NB4 (cell line): ENCODE results near the gene LAMA5.

Experiments used
- DNase-seq: peaks from one replicate; pipeline ENCODE4 v3.0.0; 2010; ENCODE audit warnings: low read depth
- H3K4me3 ChIP-seq: one replicate; pipeline ENCODE4 v1.5.1; 2011; ENCODE audit warnings: mild to moderate bottlenecking, low read depth, low read length, moderate library complexity
- MYC ChIP-seq: IDR thresholded peaks from 2 replicates; pipeline ENCODE4 v1.6.1; 2011; ENCODE audit warnings: low read depth, low read length
- POLR2A ChIP-seq: IDR thresholded peaks from 2 replicates; pipeline ENCODE4 v1.6.1; 2011; ENCODE audit warnings: mild to moderate bottlenecking; ENCODE audit not compliant: insufficient read length; ENCODE audit errors: extremely low read depth
- TF ChIP-seq, protein P1 (sequence below): IDR thresholded peaks from one replicate; pipeline ENCODE4 v1.5.1; 2012; ENCODE audit warnings: low read depth, low read length
- TF ChIP-seq, protein P2 (sequence below): IDR thresholded peaks from 2 replicates; pipeline ENCODE4 v1.6.1; 2011; ENCODE audit warnings: low read depth, low read length

The LAMA5 gene

DNA sequence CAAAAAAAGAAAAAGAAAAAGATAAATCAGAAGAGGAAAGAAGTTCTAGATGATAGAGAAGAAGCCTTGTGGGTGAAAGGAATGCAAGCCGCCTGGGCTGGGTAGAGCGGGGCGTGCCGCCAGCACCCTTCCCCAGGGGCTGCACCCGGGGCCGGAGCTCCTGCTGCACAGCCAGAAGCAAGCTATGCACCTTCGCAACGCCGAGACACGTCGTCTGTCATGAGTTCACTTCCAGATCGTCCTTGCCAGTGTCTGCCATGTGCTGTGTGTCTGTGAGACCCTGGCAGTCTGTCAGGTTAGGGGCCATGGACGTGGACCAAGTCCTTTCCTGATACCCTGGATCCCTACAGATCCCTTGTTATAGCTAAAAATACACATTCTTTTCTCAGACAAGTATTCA lies 89.9 kb downstream of the LAMA5 start:
- no peak overlapping the region for H3K4me3 ChIP-seq
- DNase-seq = no peak
- TF ChIP-seq POLR2A = no peak
- no peak for TF ChIP-seq MYC
- TF ChIP-seq, protein P1, sequence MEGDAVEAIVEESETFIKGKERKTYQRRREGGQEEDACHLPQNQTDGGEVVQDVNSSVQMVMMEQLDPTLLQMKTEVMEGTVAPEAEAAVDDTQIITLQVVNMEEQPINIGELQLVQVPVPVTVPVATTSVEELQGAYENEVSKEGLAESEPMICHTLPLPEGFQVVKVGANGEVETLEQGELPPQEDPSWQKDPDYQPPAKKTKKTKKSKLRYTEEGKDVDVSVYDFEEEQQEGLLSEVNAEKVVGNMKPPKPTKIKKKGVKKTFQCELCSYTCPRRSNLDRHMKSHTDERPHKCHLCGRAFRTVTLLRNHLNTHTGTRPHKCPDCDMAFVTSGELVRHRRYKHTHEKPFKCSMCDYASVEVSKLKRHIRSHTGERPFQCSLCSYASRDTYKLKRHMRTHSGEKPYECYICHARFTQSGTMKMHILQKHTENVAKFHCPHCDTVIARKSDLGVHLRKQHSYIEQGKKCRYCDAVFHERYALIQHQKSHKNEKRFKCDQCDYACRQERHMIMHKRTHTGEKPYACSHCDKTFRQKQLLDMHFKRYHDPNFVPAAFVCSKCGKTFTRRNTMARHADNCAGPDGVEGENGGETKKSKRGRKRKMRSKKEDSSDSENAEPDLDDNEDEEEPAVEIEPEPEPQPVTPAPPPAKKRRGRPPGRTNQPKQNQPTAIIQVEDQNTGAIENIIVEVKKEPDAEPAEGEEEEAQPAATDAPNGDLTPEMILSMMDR = no peak
- TF ChIP-seq, protein P2, sequence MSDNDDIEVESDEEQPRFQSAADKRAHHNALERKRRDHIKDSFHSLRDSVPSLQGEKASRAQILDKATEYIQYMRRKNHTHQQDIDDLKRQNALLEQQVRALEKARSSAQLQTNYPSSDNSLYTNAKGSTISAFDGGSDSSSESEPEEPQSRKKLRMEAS = no peak

DNA sequence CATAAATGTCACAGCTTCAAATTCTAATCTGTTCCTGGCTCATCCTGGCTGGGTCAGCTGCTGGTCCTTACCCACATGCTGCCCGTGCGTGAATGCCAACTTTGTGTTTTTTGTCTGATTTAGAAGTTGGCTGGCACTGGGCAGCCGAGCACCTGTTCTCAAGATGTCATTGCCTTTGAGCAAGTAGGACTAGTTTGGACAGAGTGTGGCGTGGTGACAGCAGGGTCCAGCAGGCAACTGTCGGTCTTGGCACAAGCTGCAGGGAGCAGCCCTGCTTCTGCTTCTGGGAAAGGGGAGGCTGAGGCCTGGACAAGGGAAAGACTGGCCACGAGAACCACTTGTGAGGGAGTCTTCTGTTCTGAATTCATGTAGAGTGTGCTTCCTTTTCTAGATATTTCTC lies 90.7 kb downstream of the LAMA5 start:
- no peak for DNase-seq

DNA sequence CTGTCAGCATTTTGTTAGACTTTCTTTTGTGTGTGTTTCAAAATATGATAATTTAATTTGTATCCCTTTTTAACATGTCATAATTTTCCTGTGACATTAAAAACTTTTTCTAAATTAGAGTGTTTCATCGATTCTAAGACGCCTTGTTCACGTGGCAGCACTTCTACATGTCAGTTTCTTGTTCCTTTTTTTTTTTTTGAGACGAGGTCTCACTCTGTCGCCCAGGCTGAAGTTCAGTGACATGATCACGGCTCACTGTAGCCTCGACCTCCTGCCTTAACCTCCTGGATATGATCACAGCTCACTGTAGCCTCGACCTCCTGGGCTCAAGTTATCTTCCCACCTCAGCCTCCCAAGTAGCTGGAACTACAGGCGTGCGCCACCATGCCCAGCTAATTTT lies 91.9 kb downstream of the LAMA5 start:
- no peak overlapping the region for H3K4me3 ChIP-seq
- DNase-seq = no peak
- no peak for TF ChIP-seq POLR2A
- TF ChIP-seq, protein P1 = no peak

More for the DNA sequence above, 90.7 kb downstream of the LAMA5 start:
- TF ChIP-seq MYC = no peak
- H3K4me3 ChIP-seq = no peak overlapping the region

DNA sequence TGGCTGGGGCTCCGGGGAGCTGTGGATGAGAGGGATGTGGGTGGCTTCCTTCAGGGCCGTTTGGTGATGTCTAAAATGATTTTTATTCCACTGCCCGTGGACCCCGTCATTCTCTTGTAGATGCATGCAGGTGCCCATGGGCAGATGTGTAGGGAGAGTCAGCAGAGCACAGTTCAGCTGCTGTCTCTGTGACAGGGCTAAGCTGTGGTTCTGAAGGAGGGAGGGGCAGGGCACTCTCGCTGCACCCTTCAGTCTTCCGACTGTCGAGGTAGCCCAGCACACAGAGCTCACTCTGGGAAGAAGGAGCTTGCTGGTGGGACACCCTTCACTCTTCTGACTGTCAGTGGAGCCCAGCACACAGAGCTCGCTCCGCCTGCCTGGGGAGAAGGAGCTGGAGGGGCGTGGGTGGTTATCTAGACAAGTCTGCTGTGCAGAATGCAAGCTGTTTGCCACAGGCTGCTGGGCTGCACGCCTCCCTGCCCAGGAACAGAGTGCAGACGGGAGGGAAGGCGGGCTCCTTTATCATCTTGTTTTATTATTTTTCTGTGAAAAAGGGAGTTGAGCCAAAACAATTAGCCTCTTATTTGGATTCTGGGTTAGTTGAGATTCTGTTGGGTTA lies 92.7 kb downstream of the LAMA5 start:
- no peak overlapping the region for H3K4me3 ChIP-seq
- TF ChIP-seq, protein P2 = no peak
- TF ChIP-seq, protein P1 = no peak
- no peak for TF ChIP-seq MYC
- TF ChIP-seq POLR2A = no peak
- no peak for DNase-seq

DNA sequence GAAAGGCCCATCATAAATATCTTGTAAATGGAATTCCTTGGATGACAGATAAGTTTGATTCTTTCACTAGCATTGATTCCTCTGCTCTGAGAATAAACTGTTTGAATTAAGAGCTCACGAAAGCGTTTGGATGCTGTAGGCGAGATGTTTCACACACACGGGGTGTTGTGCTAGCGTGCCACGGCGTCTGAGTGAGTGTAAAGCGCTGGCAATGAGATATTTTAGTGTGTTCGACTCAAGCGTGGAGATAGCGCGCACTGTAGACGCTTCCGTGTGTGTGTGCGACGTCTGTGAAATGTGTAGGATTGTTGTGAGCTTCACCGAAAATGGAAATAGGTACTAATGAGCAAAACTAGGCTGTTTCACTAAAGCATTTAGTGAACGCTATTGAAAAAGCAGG lies 93.7 kb downstream of the LAMA5 start:
- no peak overlapping the region for H3K4me3 ChIP-seq
- no peak for DNase-seq
- TF ChIP-seq, protein P2 = no peak
- TF ChIP-seq POLR2A = no peak
- TF ChIP-seq, protein P1 = no peak
- no peak for TF ChIP-seq MYC

DNA sequence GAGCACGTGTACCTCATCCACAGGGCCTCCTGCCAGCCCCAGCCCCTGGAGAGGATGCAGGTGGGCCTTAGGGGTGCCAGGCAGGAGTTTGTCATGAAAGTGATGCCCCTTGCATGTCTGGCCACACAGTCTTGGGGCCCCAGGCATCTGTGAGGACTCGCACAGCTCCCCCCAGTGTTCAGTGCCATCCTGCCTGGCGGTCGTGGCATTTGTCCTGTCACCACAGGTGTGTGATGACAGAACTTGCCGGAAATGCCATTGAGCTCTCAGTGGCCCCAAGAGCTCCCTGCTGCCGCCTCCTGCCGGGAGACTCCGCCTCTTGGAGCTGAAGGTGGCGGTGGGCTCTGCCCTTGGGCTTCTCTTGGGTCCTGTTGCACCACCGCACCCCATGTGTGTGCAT lies 94.9 kb downstream of the LAMA5 start:
- no peak for TF ChIP-seq POLR2A
- TF ChIP-seq, protein P1 = peak; percentile 10
- no peak for DNase-seq
- no peak overlapping the region for H3K4me3 ChIP-seq
